HG02870 (cell line): ENCODE data around the gene YAF2.

Experiments
- ATAC-seq: cut with Tn5 transposase; IDR thresholded peaks from one replicate; pipeline ENCODE4 v1.9.1; 2021; ENCODE audit warnings: mild to moderate bottlenecking, moderate library complexity; ENCODE audit not compliant: unreplicated experiment

The YAF2 gene

GRCh38 chr12:42238240-42239140 lies at the start of gene YAF2:
Gene YAF2, minus strand, starts transcription at chr12:42238248. Its CDS starts 68 bp downstream, at chr12:42238180.
- peak; percentile 74 for ATAC-seq

- no peak for ATAC-seq
These were observed 48.7 kb upstream of the YAF2 start for GRCh38 chr12:42286741-42287140.

GRCh38 chr12:42285431-42285830 lies 47.4 kb upstream of the YAF2 start:
- ATAC-seq, result no peak

- no peak for ATAC-seq
These were observed 46.8 kb upstream of the YAF2 start for GRCh38 chr12:42284876-42285275.

GRCh38 chr12:42284157-42284556 lies 46.1 kb upstream of the YAF2 start:
- no peak for ATAC-seq

- no peak for ATAC-seq
These were observed 45.7 kb upstream of the YAF2 start for GRCh38 chr12:42283739-42284138.

- no peak for ATAC-seq
These were observed 44.2 kb upstream of the YAF2 start for GRCh38 chr12:42282294-42282693.

- no peak for ATAC-seq
These were observed 43.8 kb upstream of the YAF2 start for GRCh38 chr12:42281844-42282243.

GRCh38 chr12:42281278-42281677 lies 43.2 kb upstream of the YAF2 start:
- ATAC-seq, result no peak

- no peak for ATAC-seq
These were observed 40.1 kb upstream of the YAF2 start for GRCh38 chr12:42278128-42278510.

GRCh38 chr12:42277396-42278127 lies 39.5 kb upstream of the YAF2 start:
- no peak for ATAC-seq

- no peak for ATAC-seq
These were observed 37.5 kb upstream of the YAF2 start for GRCh38 chr12:42275499-42275898.

- no peak for ATAC-seq
These were observed 35.7 kb upstream of the YAF2 start for GRCh38 chr12:42273706-42274105.

- no peak for ATAC-seq
These were observed 32.5 kb upstream of the YAF2 start for GRCh38 chr12:42270596-42270995.

GRCh38 chr12:42267413-42268190 lies 29.6 kb upstream of the YAF2 start:
- no peak for ATAC-seq

GRCh38 chr12:42266579-42267230 lies 28.7 kb upstream of the YAF2 start:
- ATAC-seq, result no peak

GRCh38 chr12:42262271-42262670 lies 24.2 kb upstream of the YAF2 start:
- ATAC-seq, result no peak

GRCh38 chr12:42261708-42262107 lies 23.7 kb upstream of the YAF2 start:
- peak; percentile 50 for ATAC-seq

- ATAC-seq, result no peak
These were observed 22.5 kb upstream of the YAF2 start for GRCh38 chr12:42260518-42260917.

- no peak for ATAC-seq
These were observed 21.7 kb upstream of the YAF2 start for GRCh38 chr12:42259699-42260098.

GRCh38 chr12:42255866-42256261 lies 17.8 kb upstream of the YAF2 start:
- no peak for ATAC-seq
